GM12801 (cell line): ENCODE measurements around the gene ATP2A1.

Experiments
- CTCF ChIP-seq: IDR thresholded peaks from one replicate; pipeline ENCODE4 v1.5.1; 2011; ENCODE audit warnings: control low read depth; ENCODE audit not compliant: insufficient read length; ENCODE audit errors: extremely low read depth

ATP2A1 gene

DNA sequence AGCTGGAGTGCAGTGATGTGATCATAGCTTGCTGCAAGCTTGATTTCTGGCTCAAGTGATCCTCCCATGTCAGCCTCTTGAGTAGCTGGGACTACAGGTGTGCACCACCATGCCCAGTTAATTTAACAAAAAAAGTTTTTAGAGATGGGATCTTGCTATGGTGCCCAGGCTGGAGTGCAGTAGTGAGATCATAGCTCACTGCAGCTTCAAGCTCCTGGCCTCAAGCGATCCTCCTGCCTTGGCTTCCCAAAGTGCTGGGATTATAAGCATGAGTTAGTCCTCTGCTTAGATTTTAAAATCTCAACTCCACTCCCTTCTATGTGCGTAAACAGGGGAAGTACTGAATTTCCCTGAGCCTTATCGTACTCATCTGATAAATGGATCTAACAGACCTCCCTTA is 40.4 kb downstream of the ATP2A1 start:
- no peak for TF ChIP-seq CTCF

DNA sequence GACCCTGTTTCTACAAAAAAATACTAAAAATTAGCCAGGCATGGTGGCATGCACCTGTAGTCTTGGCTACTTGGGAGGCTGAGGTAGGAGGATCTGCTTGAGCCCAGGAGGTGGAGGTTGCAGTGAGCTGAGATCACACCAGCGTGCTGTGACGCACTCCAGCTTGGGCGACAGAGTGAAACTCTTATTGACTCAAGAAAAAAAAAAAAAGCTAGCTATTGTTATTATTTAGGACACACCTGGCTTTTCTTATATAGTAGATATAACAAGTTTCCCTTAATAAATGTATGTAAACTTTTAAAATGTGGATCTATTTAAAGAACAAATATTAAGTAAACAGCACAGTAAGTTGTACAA is 44.9 kb downstream of the ATP2A1 start:
- no peak for TF ChIP-seq CTCF

DNA sequence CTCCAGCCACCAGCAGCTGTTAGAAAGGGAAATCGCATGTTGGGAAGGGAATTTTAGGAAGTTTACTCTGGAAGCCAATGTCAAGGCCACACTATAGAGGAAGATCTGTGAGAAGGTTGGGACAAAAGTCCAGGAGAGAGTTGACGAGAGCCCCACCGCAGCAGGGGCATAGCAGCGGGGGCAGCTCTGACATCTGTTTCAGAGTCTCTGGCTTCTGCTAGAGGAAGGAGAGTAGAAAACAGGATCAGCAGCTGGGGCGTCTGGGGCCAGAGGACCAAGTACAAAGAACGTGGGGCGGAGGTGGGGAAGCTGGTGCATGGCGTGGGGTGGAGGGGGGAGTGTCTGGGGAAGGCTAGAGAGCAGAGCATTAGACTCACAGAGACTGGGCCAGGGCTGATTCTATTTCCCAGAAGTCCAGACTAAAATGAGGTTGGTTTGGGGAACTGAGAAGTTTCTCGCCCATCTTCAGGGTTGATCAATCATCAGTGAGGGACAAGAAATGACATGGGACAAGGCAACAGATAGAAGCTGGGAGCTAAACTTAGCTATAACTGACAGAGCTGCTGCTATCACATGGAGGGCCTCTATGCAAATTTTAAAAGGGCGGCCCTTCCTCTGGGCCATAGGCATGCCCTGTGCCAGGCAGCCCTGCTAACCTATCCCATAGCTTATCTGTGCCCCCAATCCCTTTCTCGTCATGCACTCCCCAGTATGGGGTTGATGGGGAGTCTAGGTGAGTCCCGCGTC is 45.5 kb downstream of the ATP2A1 start:
- no peak for TF ChIP-seq CTCF

GRCh38 chr16:28924399-28924761 is 46.1 kb downstream of the ATP2A1 start:
- TF ChIP-seq CTCF = no peak

- TF ChIP-seq CTCF = no peak
Observed at GRCh38 chr16:28924762-28925385, 46.6 kb downstream of the ATP2A1 start, which contains the start of gene RABEP2. Gene RABEP2, minus strand, starts transcription at chr16:28925238. Its CDS starts 75 bp downstream, at chr16:28925163.

- no peak for TF ChIP-seq CTCF
Observed at GRCh38 chr16:28925386-28926228, 47.3 kb downstream of the ATP2A1 start.

DNA sequence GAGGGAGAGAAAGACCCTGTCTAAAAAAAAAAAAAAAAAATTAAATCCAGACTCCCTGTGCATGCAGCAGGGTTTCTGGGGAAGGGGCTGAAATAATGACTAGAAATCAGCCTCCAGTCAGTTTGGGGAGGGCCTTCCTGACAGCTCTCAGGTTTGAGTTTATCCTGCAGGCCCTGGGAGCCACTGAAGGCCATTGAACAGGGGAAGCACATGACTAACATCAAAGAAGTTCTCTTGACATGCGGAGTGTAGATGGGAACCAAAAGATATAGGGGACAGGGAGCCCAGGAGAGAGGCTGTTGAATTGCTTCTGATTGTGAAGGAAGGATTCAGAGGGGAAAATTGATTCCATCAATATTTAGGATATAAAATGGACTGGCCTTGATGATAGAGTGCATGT is 49.5 kb downstream of the ATP2A1 start:
- no peak for TF ChIP-seq CTCF
